Cerebellar cortex (tissue), 1 donor: Measurements from ENCODE around the gene PLAU.
"Not testable (repeated sequence)": the region's sequence is repeated elsewhere in the genome, so short reads cannot be mapped to it uniquely, and the experiment has no call there.

Experiments
- DNase-seq: peaks from one replicate; pipeline ENCODE4 v3.0.0-alpha.2; 2015; ENCODE audit warnings: low spot score

The PLAU gene

GRCh38 chr10:73922007-73922863 is 11.3 kb downstream of the PLAU start:
- no peak for DNase-seq

- DNase-seq, result no peak
Measured at GRCh38 chr10:73922864-73923133, 11.9 kb downstream of the PLAU start.

- no peak for DNase-seq
Measured at GRCh38 chr10:73923935-73924598, 13.1 kb downstream of the PLAU start.

- DNase-seq, result no peak
Measured at GRCh38 chr10:73924935-73925334, 14.0 kb downstream of the PLAU start.

GRCh38 chr10:73925539-73925938 is 14.6 kb downstream of the PLAU start:
- no peak for DNase-seq

- no peak for DNase-seq
Measured at GRCh38 chr10:73926152-73926764, 15.3 kb downstream of the PLAU start.

- not testable (repeated sequence) for DNase-seq
Measured at GRCh38 chr10:73930630-73931327, 19.8 kb downstream of the PLAU start.

GRCh38 chr10:73931767-73932619 is 21.1 kb downstream of the PLAU start:
- DNase-seq, result no peak

- no peak for DNase-seq
Measured at GRCh38 chr10:73932620-73933112, 21.7 kb downstream of the PLAU start.

GRCh38 chr10:73934074-73934473 is 23.1 kb downstream of the PLAU start:
- DNase-seq, result no peak

GRCh38 chr10:73935895-73936294 is 25.0 kb downstream of the PLAU start:
- DNase-seq, result no peak

- no peak for DNase-seq
Measured at GRCh38 chr10:73937333-73938043, 26.6 kb downstream of the PLAU start.

GRCh38 chr10:73940634-73941221 is 29.8 kb downstream of the PLAU start:
- DNase-seq, result peak; percentile 52

- DNase-seq, result no peak
Measured at GRCh38 chr10:73941300-73941699, 30.4 kb downstream of the PLAU start.

- no peak for DNase-seq
Measured at GRCh38 chr10:73944356-73945100, 33.6 kb downstream of the PLAU start.

GRCh38 chr10:73946253-73947145 is 35.6 kb downstream of the PLAU start:
- no peak for DNase-seq

GRCh38 chr10:73948947-73949633 is 38.2 kb downstream of the PLAU start:
- DNase-seq, result no peak
